CD4-positive, alpha-beta T cell (primary cell): ENCODE data around the gene UIMC1. TPM values are rescaled to one million over a fixed set of nuclear protein-coding genes. Genes with fewer than 3 reads are reported as not detected.

Experiments
- ATAC-seq: fragments of 200-7000 bp; cut with Tn5 transposase; one replicate; pipeline ENCODE4 v1.10.0; 2022; ENCODE audit warnings: mild to moderate bottlenecking; ENCODE audit not compliant: poor library complexity
- CTCF ChIA-PET: fragments of 350-600 bp; sonication (Branson Sonifier 250); formaldehyde crosslinking; loops from one replicate; lab custom pipeline; 2021; ENCODE audit warnings: antibody characterized with exemption, inconsistent platforms; lab: Charles Lee
- POLR2A ChIA-PET: fragments of 350-600 bp; sonication (Branson Sonifier 250); formaldehyde crosslinking; loops from one replicate; lab custom pipeline; 2021; ENCODE audit warnings: antibody characterized with exemption, inconsistent platforms; lab: Charles Lee
- DNase-seq, 14 experiments: peaks; one replicate each; pipeline ENCODE4 v3.0.0-alpha.2; 2013 to 2020; ENCODE audit warnings: mixed read lengths in 2 of 14
- H3K27ac ChIP-seq, 2 donors: one replicate each; pipeline versions ENCODE4 v1.5.1 to v1.7.0; 2013; ENCODE audit warnings: low read length in 2 of 2, low read depth in 1 of 2, mild to moderate bottlenecking in 1 of 2
- H3K27me3 ChIP-seq, 2 experiments: 1 replicate in 1 of 2; 2 replicates in 1 of 2; pipeline versions ENCODE4 v1.6.1 to v1.7.0; 2013; ENCODE audit warnings: low read length in 2 of 2, control low read depth in 1 of 2, mild to moderate bottlenecking in 1 of 2, moderate library complexity in 1 of 2; ENCODE audit not compliant: insufficient read depth in 2 of 2, control insufficient read depth in 1 of 2
- H3K36me3 ChIP-seq: one replicate; pipeline ENCODE4 v1.6.1; 2013; ENCODE audit warnings: low read length, control low read depth; ENCODE audit not compliant: insufficient read depth
- H3K4me1 ChIP-seq: one replicate; pipeline ENCODE4 v1.6.1; 2013; ENCODE audit warnings: low read length, control low read depth; ENCODE audit not compliant: insufficient read depth
- H3K4me3 ChIP-seq: one replicate; pipeline ENCODE4 v1.5.1; 2013; ENCODE audit warnings: mild to moderate bottlenecking, low read length, moderate library complexity
- H3K9me3 ChIP-seq, 2 experiments: 1 replicate in 1 of 2; 2 replicates in 1 of 2; pipeline versions ENCODE4 v1.6.1 to v1.7.0; 2013; ENCODE audit warnings: low read length in 2 of 2, mild to moderate bottlenecking in 2 of 2, control low read depth in 1 of 2, moderate library complexity in 1 of 2; ENCODE audit not compliant: control insufficient read depth in 1 of 2, insufficient read depth in 1 of 2
- H3K27ac Mint-ChIP-seq: one replicate; pipeline ENCODE4 v1.8.0; 2020; ENCODE audit warnings: mixed read lengths
- H3K27me3 Mint-ChIP-seq: one replicate; pipeline ENCODE4 v1.8.0; 2021; ENCODE audit warnings: mixed read lengths
- H3K36me3 Mint-ChIP-seq: one replicate; pipeline ENCODE4 v1.8.0; 2021; ENCODE audit warnings: low read depth, mixed read lengths
- H3K4me1 Mint-ChIP-seq: one replicate; pipeline ENCODE4 v1.8.0; 2021; ENCODE audit warnings: low read depth, mixed read lengths
- H3K4me3 Mint-ChIP-seq: one replicate; pipeline ENCODE4 v1.8.0; 2020; ENCODE audit warnings: mild to moderate bottlenecking, mixed read lengths
- H3K9me3 Mint-ChIP-seq: one replicate; pipeline ENCODE4 v1.8.0; 2020; ENCODE audit warnings: mixed read lengths
- CTCF ChIP-seq: fragments of 200-600 bp; IDR thresholded peaks from one replicate; pipeline ENCODE4 v1.8.0; 2022; ENCODE audit warnings: antibody characterized with exemption, mild to moderate bottlenecking
- intact Hi-C, 2 experiments: fragments of 100-400 bp; cut with DNase I in 1 of 2; cut with micrococcal nuclease in 1 of 2; formaldehyde crosslinking; loops; one replicate each; pipeline versions ENCODE4 v1.15.1 to v1.9.0; 2023 to 2025; cut with DNase I, micrococcal nuclease
- total RNA-seq, 174 experiments: library from RNA in 2 of 174; stranded (reverse) in 2 of 174; gene quantifications; one replicate each; pipeline ENCODE4 v1.2.3 and lab custom pipeline; 2021 to 2026

The UIMC1 gene
- total RNA-seq, 2 experiments from 2014 or later = 42.3 to 50.8 TPM

GRCh38 chr5:176901260-176902101 lies 105.1 kb downstream of the UIMC1 start:
- Histone ChIP-seq H3K4me1 (peaks cover 17% of the 10 kb centered on the region), H3K4me3 (no peak overlapping the region), H3K36me3 (peaks cover 34% of the 10 kb centered on the region), H3K27ac (no peak overlapping the region), H3K9me3 (no peaks in the 10 kb centered on the region), H3K27me3 (no peaks in the 10 kb centered on the region)
- ATAC-seq = no peak
- intact Hi-C loops = no loop called here
- peaks cover 40% of the 10 kb centered on the region for H3K36me3 Mint-ChIP-seq
- H3K27me3 Mint-ChIP-seq = no peaks in the 10 kb centered on the region
- no peak for TF ChIP-seq CTCF
- CTCF ChIA-PET = no interaction called here
- no peaks in the 10 kb centered on the region for H3K9me3 Mint-ChIP-seq
- peak in 2 of 14 experiments; percentile 56 to 61 for DNase-seq
- H3K27ac Mint-ChIP-seq = no peak overlapping the region
- POLR2A ChIA-PET = no interaction called here
- H3K4me3 Mint-ChIP-seq = no peak overlapping the region
- H3K4me1 Mint-ChIP-seq = peaks cover 11% of the 10 kb centered on the region

GRCh38 chr5:176900780-176901204 lies 105.8 kb downstream of the UIMC1 start:
- H3K4me1 Mint-ChIP-seq = peaks cover 11% of the 10 kb centered on the region
- no peak for TF ChIP-seq CTCF
- peaks cover 33% of the 10 kb centered on the region for H3K36me3 Mint-ChIP-seq
- H3K4me3 ChIP-seq = no peak overlapping the region
- ATAC-seq (no peak), DNase-seq (no peak)
- ChIA-PET CTCF (no interaction called here), POLR2A (no interaction called here)
- no peaks in the 10 kb centered on the region for H3K27me3 Mint-ChIP-seq
- H3K27ac ChIP-seq = no peak overlapping the region
- H3K36me3 ChIP-seq = peaks cover 27% of the 10 kb centered on the region
- peaks cover 20% of the 10 kb centered on the region for H3K4me1 ChIP-seq
- H3K4me3 Mint-ChIP-seq = no peak overlapping the region
- intact Hi-C loops = no loop called here
- H3K9me3 Mint-ChIP-seq = no peaks in the 10 kb centered on the region
- no peaks in the 10 kb centered on the region for H3K9me3 ChIP-seq
- H3K27me3 ChIP-seq = no peaks in the 10 kb centered on the region
- no peak overlapping the region for H3K27ac Mint-ChIP-seq

- ChIA-PET CTCF (interaction anchor here (1.6 kb wide), 1 partner anchor 10 kb away, joined by 3 read pairs; no protein-coding TSS in a partner anchor), POLR2A (no interaction called here)
- no peak overlapping the region for H3K27ac Mint-ChIP-seq
- H3K4me3 Mint-ChIP-seq = no peak overlapping the region
- Histone ChIP-seq H3K27ac (no peak overlapping the region), H3K36me3 (peaks cover 21% of the 10 kb centered on the region), H3K4me3 (no peak overlapping the region), H3K4me1 (peaks cover 20% of the 10 kb centered on the region), H3K27me3 (no peaks in the 10 kb centered on the region), H3K9me3 (no peaks in the 10 kb centered on the region)
- peaks cover 27% of the 10 kb centered on the region for H3K36me3 Mint-ChIP-seq
- DNase-seq = peak in 1 of 14 experiments; percentile 10
- H3K27me3 Mint-ChIP-seq = no peaks in the 10 kb centered on the region
- intact Hi-C loops = no loop called here
- ATAC-seq = no peak
- H3K9me3 Mint-ChIP-seq = no peaks in the 10 kb centered on the region
- no peak for TF ChIP-seq CTCF
- peaks cover 11% of the 10 kb centered on the region for H3K4me1 Mint-ChIP-seq
Measured at GRCh38 chr5:176899946-176900779, 106.4 kb downstream of the UIMC1 start.
